ENCODE data around the gene ZFP42.

GRCh38 chr4:188031751-188032150, 36.2 kb downstream of the ZFP42 start:
- TF ChIP-seq EP300 (IDR thresholded peaks at IDR 0.05) (no peak), CTCF (IDR thresholded peaks at IDR 0.05) (no peak)
